A549 (cell line): ENCODE results near the gene SLC26A8.

ENCODE experiments used
- EP300 ChIP-seq, 2 experiments: fragments of >200 bp; sonication (Bioruptor Twin); formaldehyde crosslinking; IDR thresholded peaks; 2 replicates in 1 of 2; 3 replicates in 1 of 2; pipeline ENCODE4 v1.6.1; 2016 to 2017
- HOXB5 ChIP-seq: fragments of 250-450 bp; sonication (Bioruptor Pico); IDR thresholded peaks from 2 replicates; pipeline ENCODE4 v1.5.0; 2020; ENCODE audit warnings: mild to moderate bottlenecking, moderate library complexity
- NR3C1 ChIP-seq: fragments of >200 bp; sonication (Bioruptor Twin); formaldehyde crosslinking; IDR thresholded peaks from 3 replicates; pipeline ENCODE4 v1.6.1; 2017
- RCOR1 ChIP-seq: fragments of 150-350 bp; IDR thresholded peaks from 2 replicates; pipeline ENCODE4 v1.6.1; 2014; ENCODE audit warnings: antibody characterized with exemption, low read length, low read depth
- TF ChIP-seq, protein P1 (sequence below): fragments of >200 bp; sonication (Bioruptor Twin); formaldehyde crosslinking; IDR thresholded peaks from 3 replicates; pipeline ENCODE4 v1.5.1; 2016
- TF ChIP-seq, protein P2 (sequence below): IDR thresholded peaks from 2 replicates; pipeline ENCODE4 v1.6.1; 2012

DNA sequence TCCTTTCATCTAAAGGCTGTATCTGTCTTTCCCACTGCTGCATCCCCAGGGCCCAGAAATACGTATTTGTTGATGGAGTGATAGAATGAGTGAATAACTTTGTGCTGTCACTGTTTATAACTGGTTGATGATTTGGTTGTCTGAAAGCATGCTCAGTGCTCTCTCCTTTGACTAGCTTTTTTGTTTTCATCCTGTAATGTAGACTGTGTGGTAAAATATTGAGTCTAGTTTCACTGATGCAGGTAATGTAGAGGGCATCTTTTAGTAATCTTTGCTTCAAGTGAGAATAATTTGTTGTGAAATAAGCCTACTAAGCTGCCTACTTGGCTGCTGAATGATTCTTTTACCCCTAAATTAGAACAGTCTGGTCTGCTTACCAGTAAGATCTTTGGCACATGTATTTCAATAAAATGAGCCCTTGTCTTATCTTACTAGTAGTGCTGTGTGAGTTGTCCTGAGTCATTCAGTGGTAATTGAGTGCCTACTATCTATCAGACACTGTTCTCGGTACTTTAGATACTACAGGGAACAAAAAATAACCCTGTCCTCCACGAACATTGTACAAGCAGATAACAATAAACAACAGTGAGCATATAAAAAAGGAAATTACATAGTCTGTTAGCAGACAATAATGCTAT lies 43.1 kb upstream of the SLC26A8 start:
- no peak for TF ChIP-seq NR3C1
- TF ChIP-seq RCOR1 = no peak
- no peak for TF ChIP-seq HOXB5
- TF ChIP-seq, protein P1, sequence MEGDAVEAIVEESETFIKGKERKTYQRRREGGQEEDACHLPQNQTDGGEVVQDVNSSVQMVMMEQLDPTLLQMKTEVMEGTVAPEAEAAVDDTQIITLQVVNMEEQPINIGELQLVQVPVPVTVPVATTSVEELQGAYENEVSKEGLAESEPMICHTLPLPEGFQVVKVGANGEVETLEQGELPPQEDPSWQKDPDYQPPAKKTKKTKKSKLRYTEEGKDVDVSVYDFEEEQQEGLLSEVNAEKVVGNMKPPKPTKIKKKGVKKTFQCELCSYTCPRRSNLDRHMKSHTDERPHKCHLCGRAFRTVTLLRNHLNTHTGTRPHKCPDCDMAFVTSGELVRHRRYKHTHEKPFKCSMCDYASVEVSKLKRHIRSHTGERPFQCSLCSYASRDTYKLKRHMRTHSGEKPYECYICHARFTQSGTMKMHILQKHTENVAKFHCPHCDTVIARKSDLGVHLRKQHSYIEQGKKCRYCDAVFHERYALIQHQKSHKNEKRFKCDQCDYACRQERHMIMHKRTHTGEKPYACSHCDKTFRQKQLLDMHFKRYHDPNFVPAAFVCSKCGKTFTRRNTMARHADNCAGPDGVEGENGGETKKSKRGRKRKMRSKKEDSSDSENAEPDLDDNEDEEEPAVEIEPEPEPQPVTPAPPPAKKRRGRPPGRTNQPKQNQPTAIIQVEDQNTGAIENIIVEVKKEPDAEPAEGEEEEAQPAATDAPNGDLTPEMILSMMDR = no peak
- TF ChIP-seq, protein P2, sequence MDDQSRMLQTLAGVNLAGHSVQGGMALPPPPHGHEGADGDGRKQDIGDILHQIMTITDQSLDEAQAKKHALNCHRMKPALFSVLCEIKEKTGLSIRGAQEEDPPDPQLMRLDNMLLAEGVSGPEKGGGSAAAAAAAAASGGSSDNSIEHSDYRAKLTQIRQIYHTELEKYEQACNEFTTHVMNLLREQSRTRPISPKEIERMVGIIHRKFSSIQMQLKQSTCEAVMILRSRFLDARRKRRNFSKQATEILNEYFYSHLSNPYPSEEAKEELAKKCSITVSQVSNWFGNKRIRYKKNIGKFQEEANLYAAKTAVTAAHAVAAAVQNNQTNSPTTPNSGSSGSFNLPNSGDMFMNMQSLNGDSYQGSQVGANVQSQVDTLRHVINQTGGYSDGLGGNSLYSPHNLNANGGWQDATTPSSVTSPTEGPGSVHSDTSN = no peak
- TF ChIP-seq EP300 (IDR thresholded peaks at IDR 0.05) = no peak
